T-helper 22 cell (primary cell): ENCODE measurements around the gene NTM.

ENCODE experiments used
- DNase-seq: peaks from one replicate; pipeline ENCODE4 v3.0.0-alpha.2; 2020; ENCODE audit warnings: low read depth

Gene NTM

DNA sequence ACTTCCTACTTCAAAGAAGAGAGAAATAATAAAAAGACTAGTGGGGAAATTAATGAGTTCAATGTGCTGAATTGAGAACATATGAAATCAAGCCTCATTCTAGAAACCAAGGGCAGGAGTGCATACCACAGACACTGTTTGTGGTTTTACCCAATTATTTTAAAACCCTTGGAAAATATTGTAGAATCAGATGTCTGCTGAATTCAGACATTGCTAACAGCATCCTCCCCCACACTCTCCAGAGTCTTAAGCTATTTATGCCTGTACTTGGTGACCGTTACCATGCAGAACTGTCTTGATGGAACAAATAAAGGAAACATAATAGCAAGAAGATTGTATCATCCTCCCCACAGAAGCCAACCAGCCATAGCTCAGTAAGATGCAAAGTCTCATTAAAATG is 850.1 kb downstream of the NTM start:
- no peak for DNase-seq

DNA sequence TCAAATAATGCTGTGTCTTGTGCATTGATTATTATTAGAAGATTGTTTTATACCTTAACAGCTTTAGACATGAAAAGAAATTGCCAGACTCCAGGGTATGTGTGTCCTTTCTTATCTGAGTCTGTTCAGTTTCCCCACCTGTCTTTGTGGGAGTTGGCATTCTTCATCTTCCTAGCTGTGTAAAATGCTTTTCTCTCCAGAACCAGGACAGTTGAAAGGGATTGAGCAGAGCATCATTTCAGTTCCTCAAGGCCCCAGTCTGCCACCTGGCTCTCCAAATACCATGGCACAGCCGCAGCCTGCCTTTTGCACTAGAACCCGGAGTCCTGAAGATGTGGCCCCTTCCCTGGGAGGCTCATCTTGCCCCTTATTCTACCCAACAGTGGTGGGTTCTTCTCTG is 851.9 kb downstream of the NTM start:
- DNase-seq: no peak

DNA sequence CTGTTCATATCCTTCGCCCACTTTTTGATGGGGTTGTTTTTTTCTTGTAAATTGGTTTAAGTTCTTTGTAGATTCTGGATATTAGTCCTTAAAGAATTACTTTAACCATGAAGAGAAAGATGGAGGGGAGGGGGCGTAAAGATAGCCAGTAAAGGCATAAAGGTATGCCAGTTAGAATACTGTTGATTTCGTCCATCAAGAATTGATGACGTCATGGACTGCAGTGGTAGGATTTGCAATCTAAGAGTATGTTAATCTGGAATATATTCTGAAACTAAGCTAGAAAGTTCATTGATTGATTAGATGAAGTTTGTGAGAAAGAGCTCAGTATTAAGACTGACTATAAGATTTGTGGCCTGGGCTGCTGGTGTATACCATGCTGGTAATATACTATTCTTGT is 856.1 kb downstream of the NTM start:
- no peak for DNase-seq

DNA sequence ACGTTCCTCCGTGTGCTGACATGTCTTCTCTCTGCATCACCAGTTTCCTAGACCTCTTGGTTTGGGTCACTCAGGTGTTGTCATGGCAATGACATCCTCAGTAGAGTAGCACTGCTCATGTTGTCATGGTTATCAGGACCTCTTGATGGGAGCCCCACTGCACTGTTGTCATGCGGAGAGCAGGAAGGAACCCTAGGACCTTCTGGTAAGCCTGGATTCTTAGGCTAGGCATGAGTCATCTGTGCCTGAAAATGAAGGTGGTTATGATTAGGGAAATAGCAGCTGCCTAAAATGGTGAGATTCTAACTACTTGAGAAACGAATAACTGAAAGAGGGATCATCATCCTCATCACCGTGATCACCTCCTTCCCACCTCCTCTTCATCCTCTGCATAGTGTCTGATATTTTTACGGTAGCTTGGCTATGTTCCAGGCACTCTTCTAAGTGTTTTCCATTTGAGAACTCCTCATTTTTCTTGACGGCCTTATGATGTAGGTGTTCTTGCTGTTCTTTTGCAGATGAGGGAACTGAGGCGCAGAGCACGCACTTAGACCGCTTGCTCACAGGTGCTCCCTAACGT is 858.4 kb downstream of the NTM start:
- no peak for DNase-seq

GRCh38 chr11:132231656-132232347 is 861.4 kb downstream of the NTM start:
- DNase-seq: no peak

GRCh38 chr11:132234878-132235277 is 864.5 kb downstream of the NTM start:
- no peak for DNase-seq

DNA sequence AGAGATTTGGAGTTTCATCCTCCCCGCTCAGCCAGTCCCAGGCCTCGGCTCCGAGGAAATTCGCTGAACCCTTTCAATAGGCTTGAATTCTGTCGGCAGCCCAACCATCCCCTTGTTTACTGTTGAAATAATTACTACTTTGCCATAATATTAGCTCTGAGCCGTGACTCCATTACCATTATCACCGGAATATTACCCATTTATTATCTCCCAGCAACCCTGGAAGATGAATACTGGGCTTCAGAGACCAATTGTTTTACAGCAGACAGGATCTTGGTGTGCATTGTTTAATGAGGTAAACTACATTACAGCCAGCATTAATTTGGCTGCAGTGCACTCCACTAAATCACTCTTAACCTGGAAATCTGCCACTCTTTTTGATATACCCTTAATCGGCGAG is 867.4 kb downstream of the NTM start:
- DNase-seq: no peak

GRCh38 chr11:132238331-132238866 is 868.0 kb downstream of the NTM start:
- DNase-seq: no peak

DNA sequence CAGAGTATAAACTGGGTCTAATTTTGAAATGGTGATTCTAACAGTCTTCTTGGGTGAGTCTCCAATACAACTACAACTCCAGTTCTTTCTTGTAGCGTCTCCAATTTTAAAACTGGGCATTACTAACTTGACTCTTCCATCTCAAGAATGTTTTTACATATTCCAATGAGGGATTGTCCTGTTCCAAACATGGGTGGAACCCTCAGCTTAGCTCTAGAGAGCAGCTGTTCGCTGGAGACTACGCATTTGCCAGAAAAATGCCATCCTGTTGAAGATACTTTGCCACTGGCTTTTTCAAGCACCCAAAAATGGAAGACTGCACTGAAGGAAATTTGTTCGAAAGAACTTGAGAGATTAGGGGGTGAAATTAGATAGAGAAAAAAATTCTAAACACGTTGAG is 870.0 kb downstream of the NTM start:
- DNase-seq: no peak

DNA sequence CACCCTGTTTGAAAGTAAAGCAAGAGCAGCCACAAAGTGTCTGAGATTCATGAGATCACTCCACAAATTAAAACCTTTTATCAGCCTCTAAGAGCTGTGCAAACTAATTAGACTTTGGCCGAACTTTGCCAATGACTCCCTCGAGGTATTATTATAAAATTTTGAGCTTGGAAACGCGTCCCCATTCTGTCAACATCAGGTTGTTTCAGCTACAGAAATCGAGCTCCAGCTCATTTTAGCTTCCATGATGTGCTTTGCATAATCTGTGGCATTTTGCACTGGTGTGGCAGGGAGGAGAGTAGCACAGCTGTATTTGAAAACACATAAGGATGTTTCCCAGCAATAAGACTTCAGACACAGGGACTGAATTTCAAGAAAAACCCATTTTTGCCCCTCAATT is 872.2 kb downstream of the NTM start:
- no peak for DNase-seq

GRCh38 chr11:132244846-132245245 is 874.4 kb downstream of the NTM start:
- no peak for DNase-seq

GRCh38 chr11:132245403-132246385 is 875.3 kb downstream of the NTM start:
- no peak for DNase-seq

GRCh38 chr11:132248580-132248979 is 878.2 kb downstream of the NTM start:
- DNase-seq: no peak

GRCh38 chr11:132249256-132249655 is 878.8 kb downstream of the NTM start:
- no peak for DNase-seq

GRCh38 chr11:132251061-132251460 is 880.6 kb downstream of the NTM start:
- DNase-seq: no peak

GRCh38 chr11:132253469-132254264 is 883.3 kb downstream of the NTM start:
- no peak for DNase-seq

GRCh38 chr11:132254906-132255305 is 884.5 kb downstream of the NTM start:
- no peak for DNase-seq

DNA sequence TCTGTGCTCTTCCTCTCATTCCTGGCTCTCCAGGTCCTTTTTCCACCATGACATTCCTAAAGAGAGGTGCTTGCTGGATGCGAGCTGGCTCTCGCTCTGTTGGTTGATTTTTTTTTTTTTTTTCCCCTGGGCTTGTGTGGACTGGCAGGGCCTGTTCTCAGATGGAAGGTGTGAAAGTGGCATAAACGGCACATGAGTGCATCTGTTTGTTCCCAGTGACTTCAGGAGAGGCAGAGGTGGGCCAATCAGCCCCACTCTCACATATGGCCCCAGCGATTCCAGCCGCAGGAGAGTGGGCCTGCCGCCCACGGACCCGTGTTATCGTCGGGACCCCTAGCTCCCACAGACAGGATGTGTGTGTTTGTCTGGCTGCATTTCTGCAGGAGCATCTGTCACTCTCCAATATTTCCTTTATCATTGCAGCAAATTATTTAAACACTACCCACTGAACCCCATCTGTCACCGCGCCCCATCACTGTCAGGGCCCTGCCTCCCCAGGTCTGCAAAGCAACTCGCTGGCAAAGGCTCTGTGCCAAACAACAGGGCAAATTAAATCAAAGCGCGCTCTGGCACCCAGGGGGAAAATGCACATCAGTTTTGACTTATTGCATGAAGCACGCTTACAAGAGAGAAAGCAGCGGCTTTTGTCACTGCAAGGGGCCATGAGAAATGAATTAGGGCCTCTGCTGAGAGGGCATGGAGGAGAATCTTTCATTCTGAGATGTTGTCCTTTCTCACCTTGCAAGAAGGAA is 886.3 kb downstream of the NTM start:
- DNase-seq: no peak

DNA sequence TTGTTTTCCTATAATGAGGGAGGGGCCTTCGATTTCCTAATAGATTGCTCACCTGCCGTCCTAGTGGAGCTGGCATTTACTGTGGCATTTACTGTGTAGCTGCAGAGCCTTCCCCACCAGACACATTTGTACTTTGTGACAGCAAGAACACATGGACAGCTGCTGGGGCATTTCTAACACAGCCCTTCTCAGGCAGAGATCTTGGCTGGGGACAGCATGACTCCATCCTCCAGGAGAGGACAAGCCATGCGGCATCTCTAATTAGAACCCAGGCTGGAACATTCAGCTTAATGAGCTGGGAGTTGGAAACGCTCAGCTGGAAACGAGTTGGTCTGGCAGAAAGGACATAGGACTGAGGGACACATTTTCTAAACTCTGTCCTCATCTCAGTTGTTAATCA is 887.5 kb downstream of the NTM start:
- no peak for DNase-seq

GRCh38 chr11:132258875-132259274 is 888.5 kb downstream of the NTM start:
- DNase-seq: no peak

DNA sequence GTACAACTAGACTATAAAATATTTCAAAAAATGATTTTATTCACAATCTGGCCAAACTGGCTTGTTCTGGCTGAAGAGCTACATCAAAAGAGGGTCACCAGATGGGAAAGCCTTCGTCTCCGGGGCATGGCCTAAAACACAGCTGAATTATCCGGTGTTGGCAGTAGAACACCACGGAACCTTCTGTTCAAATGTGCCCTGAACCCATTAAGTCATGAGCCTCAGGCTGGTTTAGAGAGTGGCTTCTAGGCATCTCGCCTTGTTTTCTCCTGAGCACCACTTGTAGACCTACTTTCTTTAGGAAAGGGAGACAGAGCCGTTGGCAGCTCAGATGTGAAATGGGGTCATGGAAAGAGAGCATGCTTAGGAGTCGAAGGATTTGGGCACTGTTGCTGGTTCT is 890.2 kb downstream of the NTM start:
- DNase-seq: no peak
